ENCODE results near the gene C1orf122.

- TF ChIP-seq KDM6A (CRISPR knock-in tag; IDR thresholded peaks at IDR 0.05; ENCODE audit: low read depth) (no peak), CTCF (CRISPR knock-in tag; IDR thresholded peaks at IDR 0.05) (no peak), AGO2 (optimal IDR thresholded peaks at IDR 0.05; ENCODE audit: low read depth, low read length) (no peak), ZNF747 (CRISPR knock-in tag; IDR thresholded peaks at IDR 0.05; ENCODE audit: borderline replicate concordance) (no peak), SUZ12 (IDR thresholded peaks at IDR 0.05; ENCODE audit: low read depth, low read length) (no peak)
Measured at GRCh38 chr1:37763791-37764413, 43.7 kb upstream of the C1orf122 start.
